ENCODE results near the gene PCYT1A. TPM values are rescaled to one million over a fixed set of nuclear protein-coding genes. Genes with fewer than 3 reads are reported as not detected.

PCYT1A gene
- total and polyA plus RNA-seq, 2 of the 13 experiments (the other 11 are each of a cell fraction or from before 2014, with no cell fraction given): 26.4 to 45.3 TPM

GRCh38 chr3:196272826-196273225 lies 14.7 kb downstream of the PCYT1A start:
- peaks cover 34% of the 10 kb centered on the region for H3K79me2 ChIP-seq (ENCODE audit: insufficient read depth, low read length)
- 95% methylated on average over 7 of the region's 14 CpGs for WGBS (ENCODE audit: low lambda C conversion rate)
- H3K9me3 ChIP-seq (ENCODE audit: low read length): no peaks in the 10 kb centered on the region
- in situ Hi-C loops (cut with HindIII; ENCODE audit: extremely low pct_ligation_motif_present, low pct_unique_long_range_greater_than_20kb): no loop called here
- no peak for FAIRE-seq
- ChIA-PET CTCF (ENCODE audit: low intra/inter-chr PET ratio, low total read pairs) (no interaction called here), POLR2A (no interaction called here)
- H3K4me2 ChIP-seq (ENCODE audit: low read depth, low read length): no peak overlapping the region
- TF ChIP-seq AGO2 (optimal IDR thresholded peaks at IDR 0.05; ENCODE audit: low read depth, low read length): peak; percentile 18
- TF ChIP-seq CCAR2 (optimal IDR thresholded peaks at IDR 0.05; ENCODE audit: low read depth, low read length): no peak
- intact Hi-C loops (cut with micrococcal nuclease; ENCODE audit: unreplicated experiment): no loop called here
- no peaks in the 10 kb centered on the region for H3K27me3 ChIP-seq (ENCODE audit: control insufficient read depth in 1 of 2, insufficient read depth in 2 of 2, low read length in 2 of 2)
- no peak overlapping the region for H3K9ac ChIP-seq (ENCODE audit: insufficient read depth, low read depth, low read length)
- no peak for ATAC-seq
- no peak overlapping the region for H3K27ac ChIP-seq (ENCODE audit: extremely low read length, insufficient read depth, low read length)
- no peak for DNase-seq (ENCODE audit: low spot score)
- BruUV-seq (replicated peaks): no TSS peak
- H4K20me1 ChIP-seq (ENCODE audit: insufficient read depth, low read length): no peaks in the 10 kb centered on the region
- H2AFZ ChIP-seq (ENCODE audit: low read length): no peak overlapping the region
- H3K4me1 ChIP-seq (ENCODE audit: insufficient read depth, low read length): peaks cover under 1% of the 10 kb centered on the region; the same call in 1 of the 2 replicates
- peaks cover 11 to 21% of the 10 kb centered on the region in 2 experiments; a peak in 4 of 5 replicates for H3K36me3 ChIP-seq (replicated peaks in 1 of 2; ENCODE audit: control insufficient read depth in 1 of 2, insufficient read depth in 2 of 2, low read length in 2 of 2)
- no peak overlapping the region for H3K4me3 ChIP-seq (replicated peaks in 1 of 3; ENCODE audit: insufficient read depth in 1 of 3, low read depth in 2 of 3, low read length in 3 of 3)

GRCh38 chr3:196270499-196270898 lies 17.0 kb downstream of the PCYT1A start:
- Histone ChIP-seq H3K36me3 (replicated peaks in 1 of 2; ENCODE audit: control insufficient read depth in 1 of 2, insufficient read depth in 2 of 2, low read length in 2 of 2) (peaks cover 11 to 33% of the 10 kb centered on the region in 2 experiments; a peak in 4 of 5 replicates), H3K9me3 (ENCODE audit: low read length) (no peaks in the 10 kb centered on the region), H4K20me1 (ENCODE audit: insufficient read depth, low read length) (no peaks in the 10 kb centered on the region), H3K9ac (ENCODE audit: insufficient read depth, low read depth, low read length) (no peak overlapping the region), H3K79me2 (ENCODE audit: insufficient read depth, low read length) (peaks cover 21% of the 10 kb centered on the region), H3K27ac (ENCODE audit: extremely low read length, insufficient read depth, low read length) (no peak overlapping the region), H3K4me3 (replicated peaks in 1 of 3; ENCODE audit: insufficient read depth in 1 of 3, low read depth in 2 of 3, low read length in 3 of 3) (no peak overlapping the region), H3K27me3 (ENCODE audit: control insufficient read depth in 1 of 2, insufficient read depth in 2 of 2, low read length in 2 of 2) (no peaks in the 10 kb centered on the region), H2AFZ (ENCODE audit: low read length) (no peak overlapping the region), H3K4me2 (ENCODE audit: low read depth, low read length) (no peak overlapping the region), H3K4me1 (ENCODE audit: insufficient read depth, low read length) (no peaks in the 10 kb centered on the region)
- in situ Hi-C loops (cut with HindIII; ENCODE audit: extremely low pct_ligation_motif_present, low pct_unique_long_range_greater_than_20kb): no loop called here
- FAIRE-seq (no peak), DNase-seq (ENCODE audit: low spot score) (no peak), ATAC-seq (no peak)
- CTCF ChIA-PET (ENCODE audit: low intra/inter-chr PET ratio, low total read pairs): no interaction called here
- POLR2A ChIA-PET: no interaction called here
- intact Hi-C loops (cut with micrococcal nuclease; ENCODE audit: unreplicated experiment): no loop called here
- BruUV-seq (replicated peaks): no TSS peak
- WGBS (ENCODE audit: low lambda C conversion rate): 100% methylated on average over 5 of the region's 5 CpGs
- TF ChIP-seq CEBPG (CRISPR knock-in tag; IDR thresholded peaks at IDR 0.05) (no peak), ZBTB40 (IDR thresholded peaks at IDR 0.05) (no peak), ZBTB40 (CRISPR knock-in tag; IDR thresholded peaks at IDR 0.05) (no peak), SAP130 (CRISPR knock-in tag; IDR thresholded peaks at IDR 0.05; ENCODE audit: low read depth) (no peak), SCMH1 (CRISPR knock-in tag; IDR thresholded peaks at IDR 0.05; ENCODE audit: borderline replicate concordance) (no peak), JUND (CRISPR knock-in tag; IDR thresholded peaks at IDR 0.05) (no peak), ZBTB21 (CRISPR knock-in tag; IDR thresholded peaks at IDR 0.05) (no peak), ZSCAN31 (CRISPR knock-in tag; IDR thresholded peaks at IDR 0.05; ENCODE audit: low read depth) (no peak), XRCC5 (optimal IDR thresholded peaks at IDR 0.05; ENCODE audit: low read length) (no peak)
